Lower leg skin (tissue), 3 donors: ENCODE results near the gene ADCYAP1R1.

Experiments used
- POLR2A ChIP-seq, 2 donors: fragments of 450-650 bp; IDR thresholded peaks; one replicate each; pipeline ENCODE4 v1.6.1; 2016 to 2017; ENCODE audit warnings: antibody characterized with exemption in 2 of 2, mild to moderate bottlenecking in 1 of 2, moderate library complexity in 1 of 2
- TF ChIP-seq, protein P1 (sequence below), 3 donors: fragments of 450-650 bp; IDR thresholded peaks; one replicate each; pipeline ENCODE4 v1.5.1; 2016; ENCODE audit warnings: antibody characterized with exemption in 3 of 3, mild to moderate bottlenecking in 3 of 3, moderate library complexity in 2 of 3

DNA sequence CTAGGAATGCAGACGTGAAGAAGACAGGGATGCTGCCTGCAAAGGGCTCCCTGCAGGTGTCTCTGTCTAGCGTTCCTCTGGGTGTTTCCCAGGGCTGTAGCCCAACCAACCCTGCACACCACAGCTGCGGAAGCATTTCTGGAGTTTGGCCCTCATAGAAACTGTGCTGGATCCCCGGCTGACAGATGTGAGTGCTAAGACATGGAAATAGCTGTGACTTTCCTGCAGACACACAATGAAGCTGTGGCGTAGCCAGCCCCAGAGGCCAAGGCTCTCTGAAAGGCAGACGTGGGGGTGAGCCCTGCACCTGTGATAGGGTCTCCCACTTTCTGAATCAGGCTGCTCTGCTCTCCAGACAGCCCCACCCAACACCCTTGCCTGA lies 44.8 kb downstream of the ADCYAP1R1 start:
- TF ChIP-seq, protein P1, sequence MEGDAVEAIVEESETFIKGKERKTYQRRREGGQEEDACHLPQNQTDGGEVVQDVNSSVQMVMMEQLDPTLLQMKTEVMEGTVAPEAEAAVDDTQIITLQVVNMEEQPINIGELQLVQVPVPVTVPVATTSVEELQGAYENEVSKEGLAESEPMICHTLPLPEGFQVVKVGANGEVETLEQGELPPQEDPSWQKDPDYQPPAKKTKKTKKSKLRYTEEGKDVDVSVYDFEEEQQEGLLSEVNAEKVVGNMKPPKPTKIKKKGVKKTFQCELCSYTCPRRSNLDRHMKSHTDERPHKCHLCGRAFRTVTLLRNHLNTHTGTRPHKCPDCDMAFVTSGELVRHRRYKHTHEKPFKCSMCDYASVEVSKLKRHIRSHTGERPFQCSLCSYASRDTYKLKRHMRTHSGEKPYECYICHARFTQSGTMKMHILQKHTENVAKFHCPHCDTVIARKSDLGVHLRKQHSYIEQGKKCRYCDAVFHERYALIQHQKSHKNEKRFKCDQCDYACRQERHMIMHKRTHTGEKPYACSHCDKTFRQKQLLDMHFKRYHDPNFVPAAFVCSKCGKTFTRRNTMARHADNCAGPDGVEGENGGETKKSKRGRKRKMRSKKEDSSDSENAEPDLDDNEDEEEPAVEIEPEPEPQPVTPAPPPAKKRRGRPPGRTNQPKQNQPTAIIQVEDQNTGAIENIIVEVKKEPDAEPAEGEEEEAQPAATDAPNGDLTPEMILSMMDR (IDR thresholded peaks at IDR 0.05) = no peak
- no peak for TF ChIP-seq POLR2A (IDR thresholded peaks at IDR 0.05)
